ENCODE data around the gene GSK3A. TPM values are rescaled to one million over a fixed set of nuclear protein-coding genes. Genes with fewer than 3 reads are reported as not detected.
A peak's percentile ranks its signal among the peaks of the same experiment; 100 is the strongest.

The GSK3A gene
- total and polyA plus RNA-seq, 2 of the 8 experiments (the other 6 are each of a cell fraction or from before 2014, with no cell fraction given): 55.3 to 84.0 TPM

DNA sequence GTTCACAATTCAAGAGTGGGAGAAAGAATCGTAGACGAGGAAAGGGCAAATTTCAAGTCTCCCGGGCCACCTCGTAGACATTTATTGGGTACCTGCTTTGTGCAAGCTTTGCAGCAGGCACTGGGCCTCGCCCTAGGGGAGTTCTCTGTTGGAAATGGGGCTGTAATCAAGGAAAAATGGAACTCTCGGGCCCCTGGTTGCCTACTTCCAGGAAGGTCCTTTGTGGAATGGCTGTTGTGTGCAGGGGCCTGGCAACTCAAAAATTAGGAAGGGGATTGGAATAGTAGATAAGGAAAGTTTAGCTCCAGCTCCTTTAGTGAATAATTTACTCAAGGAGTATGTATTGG, 21.7 kb downstream of the GSK3A start:
- TF ChIP-seq SIX5 (IDR thresholded peaks at IDR 0.05; ENCODE audit: low read depth, low read length): no peak
- 0 out of 3 replicates have a peak, but pooled peaks of 1 of the 2 experiments have one; percentile 8 for TF ChIP-seq POLR2A (IDR thresholded peaks at IDR 0.05; ENCODE audit: control extremely low read depth in 1 of 2, low read depth in 2 of 2, low read length in 2 of 2)
- H2AFZ ChIP-seq (ENCODE audit: low read length): no peak overlapping the region
- no peak overlapping the region for H4K91ac ChIP-seq (replicated peaks; ENCODE audit: insufficient read length, low read length)
- H3K14ac ChIP-seq (ENCODE audit: insufficient read length): no peak overlapping the region
- no peak for DNase-seq (ENCODE audit: low read depth in 1 of 2, low spot score in 2 of 2)
- peaks cover 3 to 11% (median 8%) of the 10 kb centered on the region in 4 experiments; a peak in 6 of 7 replicates for H3K4me1 ChIP-seq (replicated peaks in 1 of 4; ENCODE audit: control insufficient read depth in 3 of 4, insufficient read depth in 4 of 4, low read length in 3 of 4)
- H3K79me1 ChIP-seq (ENCODE audit: low read depth, low read length): peaks cover 9% of the 10 kb centered on the region; the same call in 1 of the 2 replicates
- no peak overlapping the region for H4K5ac ChIP-seq (ENCODE audit: insufficient read length, low read depth, low read length)
- H4K20me1 ChIP-seq (replicated peaks in 1 of 2; ENCODE audit: control insufficient read depth in 1 of 2, insufficient read depth in 2 of 2, low read length in 2 of 2): peaks cover 10 to 19% of the 10 kb centered on the region in 2 experiments
- no peak overlapping the region for H2BK20ac ChIP-seq (ENCODE audit: low read length)
- no peak overlapping the region for H4K8ac ChIP-seq (ENCODE audit: extremely low read depth, insufficient read depth, low read length)
- no peak overlapping the region for H3K18ac ChIP-seq (ENCODE audit: extremely low read depth, low read length)
- ChIA-PET POLR2A (ENCODE audit: partially characterized antibody) (interaction anchor here (0.6 to 2.2 kb wide), 8 partner anchors 9 to 95 kb away, joined by 3 to 12 read pairs (median 4); partner anchors contain the start of gene GSK3A), CTCF (ENCODE audit: partially characterized antibody) (interaction anchor here (0.8 to 2.0 kb wide), 11 partner anchors 12 to 111 kb away, joined by 3 to 9 read pairs (median 4); partner anchors contain the start of genes GSK3A and POU2F2)
- H3K36me3 ChIP-seq (ENCODE audit: control insufficient read depth in 2 of 4, insufficient read depth in 4 of 4, low read length in 3 of 4): peaks cover 8 to 18% (median 15%) of the 10 kb centered on the region in 4 experiments
- 0 out of 2 replicates have a peak overlapping the region, but pooled peaks have one; percentile 32 for H3K27ac ChIP-seq (ENCODE audit: low read depth, low read length)
- H3K27me3 ChIP-seq (replicated peaks in 1 of 4; ENCODE audit: control insufficient read depth in 3 of 4, extremely low read depth in 1 of 4, insufficient read depth in 3 of 4, low read length in 3 of 4): no peaks in the 10 kb centered on the region
- H3K9ac ChIP-seq (replicated peaks in 1 of 4; ENCODE audit: extremely low read depth in 1 of 4, low read depth in 3 of 4, low read length in 3 of 4): peak overlapping the region in 3 of 4 experiments; percentile 58 to 68 (median 65); a peak in 4 of 7 replicates
- no peaks in the 10 kb centered on the region for H3K9me3 ChIP-seq (ENCODE audit: insufficient read depth in 2 of 2, low read depth in 1 of 2, low read length in 1 of 2)
- no peak overlapping the region for H3K4ac ChIP-seq (replicated peaks; ENCODE audit: insufficient read length, low read depth, low read length)
- no peak overlapping the region for H3K23ac ChIP-seq (ENCODE audit: insufficient read length)
- no peak overlapping the region for H2BK12ac ChIP-seq (ENCODE audit: low read depth, low read length)
- no peak overlapping the region for H2BK120ac ChIP-seq (replicated peaks; ENCODE audit: low read depth, low read length)
- H2BK5ac ChIP-seq (ENCODE audit: low read depth, low read length): no peak overlapping the region
- H2BK15ac ChIP-seq (ENCODE audit: low read length): no peak overlapping the region
- peaks cover 18% of the 10 kb centered on the region; the same call in 1 of the 2 replicates for H3K23me2 ChIP-seq (ENCODE audit: low read depth, low read length)
- no peak overlapping the region for H3K56ac ChIP-seq (replicated peaks; ENCODE audit: insufficient read length, low read depth, low read length)
- peaks cover 9 to 24% of the 10 kb centered on the region in 2 experiments for H3K79me2 ChIP-seq (ENCODE audit: control insufficient read depth in 1 of 2, insufficient read depth in 2 of 2, low read length in 2 of 2)
- WGBS, 2 experiments (ENCODE audit: extremely low coverage in 1 of 2, insufficient coverage in 1 of 2, insufficient read length in 1 of 2, insufficient replicate concordance in 2 of 2, low coverage in 1 of 2, low lambda C conversion rate in 2 of 2, missing lambda C conversion rate in 1 of 2): 20% methylated on average over 6 of the region's 6 CpGs; no CpG with 5 or more reads in 1 of the 2 experiments
- H3K4me3 ChIP-seq (ENCODE audit: extremely low read depth in 1 of 4, insufficient read depth in 2 of 4, low read depth in 3 of 4, low read length in 4 of 4): peak overlapping the region; percentile 71 to 95 (median 85)
- H2AK5ac ChIP-seq (ENCODE audit: low read depth, low read length): no peak overlapping the region
- no peak for FAIRE-seq
- peak overlapping the region; percentile 72 to 91 for H3K4me2 ChIP-seq (ENCODE audit: insufficient read depth in 1 of 2, low read depth in 2 of 2, low read length in 2 of 2)
